Gastrocnemius medialis (tissue), 4 donors: ENCODE measurements around the gene ACAP1.

Source experiments
- POLR2A ChIP-seq, 2 donors: fragments of 450-650 bp; IDR thresholded peaks; one replicate each; pipeline ENCODE4 v1.6.1; 2017; ENCODE audit warnings: antibody characterized with exemption in 2 of 2, mild to moderate bottlenecking in 2 of 2, moderate library complexity in 2 of 2
- TF ChIP-seq, protein P1 (sequence below), 5 experiments: fragments of 450-650 bp in 3 of 5; fragments of 200-600 bp in 2 of 5; sonication (generic) in 2 of 5; IDR thresholded peaks in 4 of 5; conservative IDR thresholded peaks in 1 of 5; 1 replicate in 4 of 5; 2 replicates in 1 of 5; pipeline ENCODE4 v1.5.1; 2016 to 2019; ENCODE audit warnings: antibody characterized with exemption in 5 of 5, mild to moderate bottlenecking in 3 of 5, moderate library complexity in 3 of 5

- TF ChIP-seq, protein P1, sequence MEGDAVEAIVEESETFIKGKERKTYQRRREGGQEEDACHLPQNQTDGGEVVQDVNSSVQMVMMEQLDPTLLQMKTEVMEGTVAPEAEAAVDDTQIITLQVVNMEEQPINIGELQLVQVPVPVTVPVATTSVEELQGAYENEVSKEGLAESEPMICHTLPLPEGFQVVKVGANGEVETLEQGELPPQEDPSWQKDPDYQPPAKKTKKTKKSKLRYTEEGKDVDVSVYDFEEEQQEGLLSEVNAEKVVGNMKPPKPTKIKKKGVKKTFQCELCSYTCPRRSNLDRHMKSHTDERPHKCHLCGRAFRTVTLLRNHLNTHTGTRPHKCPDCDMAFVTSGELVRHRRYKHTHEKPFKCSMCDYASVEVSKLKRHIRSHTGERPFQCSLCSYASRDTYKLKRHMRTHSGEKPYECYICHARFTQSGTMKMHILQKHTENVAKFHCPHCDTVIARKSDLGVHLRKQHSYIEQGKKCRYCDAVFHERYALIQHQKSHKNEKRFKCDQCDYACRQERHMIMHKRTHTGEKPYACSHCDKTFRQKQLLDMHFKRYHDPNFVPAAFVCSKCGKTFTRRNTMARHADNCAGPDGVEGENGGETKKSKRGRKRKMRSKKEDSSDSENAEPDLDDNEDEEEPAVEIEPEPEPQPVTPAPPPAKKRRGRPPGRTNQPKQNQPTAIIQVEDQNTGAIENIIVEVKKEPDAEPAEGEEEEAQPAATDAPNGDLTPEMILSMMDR (IDR thresholded peaks at IDR 0.05 in 4 of 5, conservative IDR thresholded peaks at IDR 0.05 in 1 of 5) = no peak
- TF ChIP-seq POLR2A (IDR thresholded peaks at IDR 0.05) = no peak
Measured at GRCh38 chr17:7355573-7355972, 19.2 kb downstream of the ACAP1 start.
